Effector memory CD4-positive, alpha-beta T cell (primary cell): ENCODE data around the gene SS18L1.
"Not testable (repeated sequence)": the region's sequence is repeated elsewhere in the genome, so short reads cannot be mapped to it uniquely, and the experiment has no call there.

Source experiments
- DNase-seq, 3 donors: peaks; one replicate each; pipeline ENCODE4 v3.0.0-alpha.2; 2020
- H3K27ac ChIP-seq: 2 replicates; pipeline ENCODE4 v1.7.0; 2013; ENCODE audit warnings: mild to moderate bottlenecking, low read length, moderate library complexity; ENCODE audit not compliant: insufficient read depth, poor library complexity, severe bottlenecking
- H3K27me3 ChIP-seq: replicated peaks from 2 replicates; pipeline ENCODE4 v1.7.0; 2013; ENCODE audit warnings: mild to moderate bottlenecking, low read length; ENCODE audit not compliant: insufficient read depth, control insufficient read depth, poor library complexity, severe bottlenecking
- H3K36me3 ChIP-seq: 2 replicates; pipeline ENCODE4 v1.7.0; 2013; ENCODE audit warnings: mild to moderate bottlenecking, low read length, moderate library complexity; ENCODE audit not compliant: control insufficient read depth, insufficient read depth
- H3K4me1 ChIP-seq: 2 replicates; pipeline ENCODE4 v1.7.0; 2013; ENCODE audit warnings: low read length, mild to moderate bottlenecking; ENCODE audit not compliant: control insufficient read depth, insufficient read depth, poor library complexity, severe bottlenecking
- H3K4me3 ChIP-seq: 2 replicates; pipeline ENCODE4 v1.7.0; 2013; ENCODE audit warnings: low read length, low read depth, mild to moderate bottlenecking; ENCODE audit not compliant: insufficient read depth, poor library complexity, severe bottlenecking
- H3K9me3 ChIP-seq: 2 replicates; pipeline ENCODE4 v1.7.0; 2013; ENCODE audit warnings: mild to moderate bottlenecking, low read length, moderate library complexity; ENCODE audit not compliant: control insufficient read depth

Gene SS18L1

DNA sequence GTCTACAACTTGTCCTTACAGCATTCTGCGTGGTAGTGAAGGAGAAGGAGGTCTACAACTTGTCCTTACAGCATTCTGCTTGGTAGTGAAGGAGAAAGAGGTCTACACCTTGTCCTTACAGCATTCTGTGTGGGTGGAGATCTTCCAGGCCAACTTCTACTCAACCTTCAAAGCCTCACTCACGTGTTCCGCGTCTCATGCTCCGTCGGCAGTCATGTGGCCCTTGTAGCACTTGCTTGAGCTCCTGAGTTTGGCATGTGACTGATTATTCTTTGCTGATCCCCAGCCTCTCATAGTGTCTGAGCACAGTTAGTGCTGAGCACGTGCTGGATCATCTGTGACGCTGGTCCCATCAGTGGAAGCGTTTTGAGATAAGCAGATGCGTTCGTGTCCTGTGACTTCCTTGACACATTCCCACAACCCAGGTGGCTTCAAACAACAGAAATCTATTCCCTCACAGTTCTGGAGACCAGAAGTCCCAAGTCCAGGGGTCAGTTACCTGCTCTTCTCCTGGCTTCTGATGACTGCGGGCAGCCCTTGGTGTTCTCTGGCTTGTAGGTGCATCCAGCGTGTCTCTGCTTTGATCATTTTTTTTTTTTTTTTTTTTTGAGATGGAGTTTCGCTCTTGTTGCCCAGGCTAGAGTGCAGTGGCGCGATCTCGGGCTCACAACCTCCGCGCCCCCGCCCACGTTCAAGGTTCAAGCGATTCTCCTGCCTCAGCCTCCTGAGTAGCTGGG, 2.6 kb downstream of the SS18L1 start:
- Histone ChIP-seq H3K9me3 (no peaks in the 10 kb centered on the region), H3K4me1 (peaks cover 13% of the 10 kb centered on the region), H3K27ac (no peak overlapping the region), H3K36me3 (no peaks in the 10 kb centered on the region), H3K27me3 (no peaks in the 10 kb centered on the region), H3K4me3 (no peak overlapping the region)
- no peak for DNase-seq

DNA sequence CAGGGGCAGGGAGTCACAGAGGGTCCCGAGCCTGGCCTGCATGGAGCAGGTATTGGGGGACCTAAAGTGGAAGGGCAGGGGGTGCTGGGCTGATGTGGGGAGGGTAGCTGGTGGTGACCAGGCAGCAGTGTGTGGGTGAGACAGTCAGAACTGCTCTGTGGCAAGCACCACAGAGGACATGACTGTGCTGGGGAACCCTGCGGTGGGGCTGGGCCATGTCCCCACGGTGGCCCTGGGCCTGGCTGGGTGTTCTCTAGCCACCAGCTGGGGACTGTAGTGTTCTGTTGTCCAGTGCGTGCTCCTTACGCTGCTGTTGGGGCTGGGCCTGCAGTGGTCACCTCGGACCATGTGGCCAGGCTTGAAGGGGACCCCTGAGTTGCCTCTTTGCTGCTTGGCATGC, 3.6 kb downstream of the SS18L1 start:
- H3K4me3 ChIP-seq = no peak overlapping the region
- H3K4me1 ChIP-seq = peaks cover 4% of the 10 kb centered on the region
- DNase-seq = no peak
- H3K36me3 ChIP-seq = no peaks in the 10 kb centered on the region
- H3K9me3 ChIP-seq = no peaks in the 10 kb centered on the region
- no peaks in the 10 kb centered on the region for H3K27me3 ChIP-seq
- no peak overlapping the region for H3K27ac ChIP-seq

GRCh38 chr20:62147528-62147927, 4.0 kb downstream of the SS18L1 start:
- DNase-seq = no peak
- Histone ChIP-seq H3K27me3 (no peaks in the 10 kb centered on the region), H3K4me1 (peaks cover 3% of the 10 kb centered on the region), H3K36me3 (no peaks in the 10 kb centered on the region), H3K4me3 (no peak overlapping the region), H3K27ac (no peak overlapping the region), H3K9me3 (no peaks in the 10 kb centered on the region)

- H3K27me3 ChIP-seq, H3K27ac ChIP-seq, H3K4me1 ChIP-seq, DNase-seq, H3K9me3 ChIP-seq, H3K36me3 ChIP-seq, H3K4me3 ChIP-seq: not testable (repeated sequence)
Measured at GRCh38 chr20:62148383-62148782, 4.8 kb downstream of the SS18L1 start.

DNA sequence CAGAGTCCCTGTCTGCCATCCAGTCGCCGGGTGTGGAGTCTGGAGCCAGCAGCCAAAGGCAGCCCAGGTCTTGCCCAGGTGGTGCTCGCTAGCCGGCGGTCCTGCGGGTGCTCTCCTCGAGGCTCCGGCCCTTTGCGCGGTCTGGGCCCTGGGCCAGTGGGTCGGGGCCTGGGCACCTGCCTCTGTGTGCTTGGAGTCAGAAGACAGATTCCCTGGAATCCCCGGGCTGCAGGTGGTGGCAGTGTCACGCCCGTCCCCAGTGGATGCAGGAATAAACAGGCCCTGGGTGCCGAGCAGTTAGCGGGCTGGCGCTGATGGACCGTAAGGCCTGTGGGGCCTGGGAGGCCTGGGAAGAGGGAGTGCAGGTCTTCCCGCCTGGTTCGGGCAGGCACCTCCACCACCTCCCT, 5.3 kb downstream of the SS18L1 start:
- peaks cover 3% of the 10 kb centered on the region for H3K4me1 ChIP-seq
- H3K4me3 ChIP-seq = no peak overlapping the region
- H3K27me3 ChIP-seq = no peaks in the 10 kb centered on the region
- H3K9me3 ChIP-seq = no peaks in the 10 kb centered on the region
- H3K27ac ChIP-seq = no peak overlapping the region
- DNase-seq = no peak
- no peaks in the 10 kb centered on the region for H3K36me3 ChIP-seq

DNA sequence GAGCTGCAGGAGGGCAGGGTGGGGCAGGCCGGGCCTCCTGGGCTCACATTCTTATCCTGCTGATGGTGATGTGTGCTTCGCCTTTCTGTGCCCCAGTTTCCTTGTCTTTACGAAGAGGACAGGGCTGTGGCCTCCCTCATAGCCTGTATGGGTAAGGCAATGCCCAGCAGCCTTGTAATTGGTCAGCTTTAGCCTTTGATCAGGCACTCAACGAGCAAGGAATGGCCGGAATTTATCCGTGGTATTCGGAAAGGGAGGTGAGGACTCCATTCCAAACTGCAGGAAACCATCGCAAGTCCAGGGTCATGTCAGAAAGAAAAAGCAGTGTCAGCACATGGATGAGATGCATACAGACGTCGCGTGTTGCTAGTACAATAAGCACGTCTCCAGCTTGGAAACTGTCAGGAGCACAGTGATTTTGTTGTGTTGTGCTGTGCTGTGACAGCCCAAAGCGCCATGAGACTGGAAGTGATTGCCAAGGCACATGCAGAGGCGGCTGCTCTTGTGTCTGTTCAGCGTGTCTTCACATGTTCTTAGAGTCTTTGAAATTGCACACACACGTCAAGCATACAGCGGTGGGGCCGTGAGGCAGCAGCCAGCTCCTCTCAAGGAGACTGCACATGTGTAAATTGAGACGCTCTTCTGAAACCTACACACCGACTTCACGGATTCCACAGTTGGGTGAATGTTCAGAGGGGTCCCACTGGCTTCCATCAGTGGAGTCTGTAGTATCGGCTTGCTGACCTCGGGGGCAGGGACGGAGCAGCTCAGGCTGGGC, 6.2 kb downstream of the SS18L1 start:
- Histone ChIP-seq H3K9me3 (no peaks in the 10 kb centered on the region), H3K36me3 (peaks cover 4% of the 10 kb centered on the region), H3K27me3 (no peaks in the 10 kb centered on the region), H3K4me1 (peaks cover 1% of the 10 kb centered on the region), H3K4me3 (no peak overlapping the region), H3K27ac (no peak overlapping the region)
- no peak for DNase-seq

DNA sequence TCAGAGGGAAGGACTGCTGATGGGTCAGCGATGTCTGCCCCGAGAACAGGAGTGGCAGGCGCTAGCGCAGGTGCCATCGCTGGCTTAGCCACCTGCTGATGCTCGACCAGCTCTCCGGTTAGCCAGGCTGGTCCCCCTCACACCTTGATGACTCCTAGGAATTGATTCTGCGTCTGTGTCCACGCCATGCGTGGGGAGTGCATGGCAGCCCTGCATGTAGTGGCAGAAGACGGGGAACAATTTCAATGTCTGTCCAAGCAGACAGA, 6.7 kb downstream of the SS18L1 start:
- Histone ChIP-seq H3K4me3 (no peak overlapping the region), H3K4me1 (no peaks in the 10 kb centered on the region), H3K9me3 (no peaks in the 10 kb centered on the region), H3K27me3 (no peaks in the 10 kb centered on the region), H3K27ac (no peak overlapping the region), H3K36me3 (peaks cover 6% of the 10 kb centered on the region)
- no peak for DNase-seq

DNA sequence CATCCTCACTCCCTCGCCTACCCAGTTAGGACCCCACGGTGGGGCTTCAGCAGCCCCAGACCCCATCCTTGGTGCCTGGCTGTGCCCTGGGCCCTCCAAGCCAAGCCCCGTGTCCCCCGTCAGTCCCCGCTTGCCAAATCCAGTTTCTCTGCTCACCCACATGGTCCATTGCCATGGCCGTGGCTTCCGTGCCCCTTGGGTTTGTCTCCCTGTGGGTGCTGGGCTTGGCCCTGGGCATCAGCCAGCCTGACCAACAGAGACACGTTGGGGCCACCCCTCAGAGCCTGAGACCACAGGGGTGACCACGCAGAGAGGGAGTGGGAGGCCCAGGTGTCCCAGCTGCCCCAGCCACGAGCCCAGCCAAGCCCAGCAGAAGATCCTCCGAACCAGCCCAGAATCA, 7.7 kb downstream of the SS18L1 start:
- Histone ChIP-seq H3K36me3 (peaks cover 6% of the 10 kb centered on the region), H3K4me1 (no peaks in the 10 kb centered on the region), H3K27ac (no peak overlapping the region), H3K9me3 (no peaks in the 10 kb centered on the region), H3K27me3 (no peaks in the 10 kb centered on the region), H3K4me3 (no peak overlapping the region)
- DNase-seq = no peak

- no peak overlapping the region for H3K4me3 ChIP-seq
- H3K4me1 ChIP-seq = peaks cover 4% of the 10 kb centered on the region
- H3K27ac ChIP-seq = no peak overlapping the region
- no peaks in the 10 kb centered on the region for H3K27me3 ChIP-seq
- peaks cover 6% of the 10 kb centered on the region for H3K36me3 ChIP-seq
- no peak for DNase-seq
- no peaks in the 10 kb centered on the region for H3K9me3 ChIP-seq
Measured at GRCh38 chr20:62151835-62152364, 8.3 kb downstream of the SS18L1 start.

GRCh38 chr20:62155428-62156253, 12.1 kb downstream of the SS18L1 start:
- no peaks in the 10 kb centered on the region for H3K9me3 ChIP-seq
- peaks cover 6% of the 10 kb centered on the region for H3K36me3 ChIP-seq
- no peak overlapping the region for H3K4me3 ChIP-seq
- peaks cover 7% of the 10 kb centered on the region for H3K4me1 ChIP-seq
- DNase-seq = no peak
- H3K27me3 ChIP-seq = no peaks in the 10 kb centered on the region
- H3K27ac ChIP-seq = no peak overlapping the region
